Endometrial microvascular endothelial cells (primary cell): Measurements from ENCODE around the gene RAF1. TPM values are rescaled to one million over a fixed set of nuclear protein-coding genes. Genes with fewer than 3 reads are reported as not detected.
"Not testable (repeated sequence)": the region's sequence is repeated elsewhere in the genome, so short reads cannot be mapped to it uniquely, and the experiment has no call there.

ENCODE experiments used
- in situ Hi-C: cut with HindIII; loops from 2 replicates; pipeline ENCODE4 v1.10.0; 2017; ENCODE audit warnings: low sequenced_read_pairs, low pct_unique_long_range_greater_than_20kb; ENCODE audit errors: inconsistent ontology term
- total RNA-seq: library from RNA; depleted of rRNA; stranded (reverse); fragments of >200 nt; gene quantifications from one replicate; pipeline ENCODE4 v1.2.3, GENCODE V29; 2015; ENCODE audit errors: inconsistent ontology term

RAF1 gene
- total RNA-seq, 1 donor from 2014 or later: 71.5 TPM

- in situ Hi-C loops: no loop called here
Measured at GRCh38 chr3:12653747-12654146, 10.2 kb downstream of the RAF1 start.

GRCh38 chr3:12648384-12648959 lies 15.4 kb downstream of the RAF1 start:
- in situ Hi-C loops: no loop called here

- in situ Hi-C loops: no loop called here
Measured at GRCh38 chr3:12644331-12644937, 19.5 kb downstream of the RAF1 start.

DNA sequence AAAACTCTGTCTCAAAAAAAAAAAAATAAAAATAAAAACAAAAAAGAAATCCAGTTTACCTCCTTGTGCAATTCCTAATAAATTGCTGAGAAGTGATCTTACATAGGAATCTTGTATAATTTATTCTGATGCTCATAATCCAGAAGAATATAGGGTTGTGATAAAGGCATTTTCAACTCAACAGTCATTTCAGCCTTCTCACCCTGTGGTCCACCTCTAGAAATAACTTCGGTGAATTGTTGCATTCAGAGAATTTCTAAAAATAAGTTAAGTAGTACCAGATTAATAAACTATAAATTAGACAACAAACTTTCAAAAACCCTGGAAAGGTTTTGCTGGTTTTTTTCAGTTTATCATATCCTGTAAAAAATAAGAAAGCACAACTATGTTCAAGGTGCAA lies 20.2 kb downstream of the RAF1 start:
- in situ Hi-C loops: no loop called here

DNA sequence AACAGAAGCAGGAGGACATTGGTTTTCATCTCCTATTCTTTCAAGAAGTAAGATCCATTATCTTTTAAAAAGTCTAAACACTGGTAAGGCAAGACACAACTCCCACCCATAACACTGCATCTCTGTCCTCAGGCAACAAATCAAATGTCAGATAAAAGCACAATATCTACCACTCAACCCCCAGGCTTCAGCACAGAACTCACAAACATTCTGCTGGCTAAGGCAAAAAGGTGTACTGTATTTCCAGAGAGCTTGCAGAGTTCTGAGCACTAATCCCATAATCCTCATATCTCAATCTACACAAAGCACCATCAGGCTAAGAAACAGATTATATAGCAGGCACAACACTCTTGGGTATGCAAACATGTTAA lies 20.9 kb downstream of the RAF1 start:
- in situ Hi-C loops: no loop called here

- in situ Hi-C loops: not testable (repeated sequence)
Measured at GRCh38 chr3:12640853-12641252, 23.1 kb downstream of the RAF1 start.

DNA sequence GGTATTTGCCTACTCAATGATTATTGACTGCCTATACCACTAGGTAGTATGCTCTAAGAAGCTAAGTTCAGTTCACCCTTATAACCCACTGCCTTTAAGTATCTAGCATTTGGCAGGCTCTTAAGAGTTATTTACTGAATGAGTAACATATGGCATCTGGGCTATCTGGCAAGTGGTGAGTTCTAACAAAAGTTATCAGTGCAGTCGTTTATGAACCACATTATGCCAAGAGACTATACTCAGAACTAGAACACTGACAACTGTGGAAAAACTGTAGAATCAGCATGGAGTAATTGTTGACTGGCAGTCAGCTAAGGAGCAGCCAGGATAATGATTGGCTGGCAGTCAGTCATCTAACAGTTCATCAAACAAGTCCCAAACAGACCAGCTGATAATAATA lies 25.8 kb downstream of the RAF1 start:
- in situ Hi-C loops: no loop called here

DNA sequence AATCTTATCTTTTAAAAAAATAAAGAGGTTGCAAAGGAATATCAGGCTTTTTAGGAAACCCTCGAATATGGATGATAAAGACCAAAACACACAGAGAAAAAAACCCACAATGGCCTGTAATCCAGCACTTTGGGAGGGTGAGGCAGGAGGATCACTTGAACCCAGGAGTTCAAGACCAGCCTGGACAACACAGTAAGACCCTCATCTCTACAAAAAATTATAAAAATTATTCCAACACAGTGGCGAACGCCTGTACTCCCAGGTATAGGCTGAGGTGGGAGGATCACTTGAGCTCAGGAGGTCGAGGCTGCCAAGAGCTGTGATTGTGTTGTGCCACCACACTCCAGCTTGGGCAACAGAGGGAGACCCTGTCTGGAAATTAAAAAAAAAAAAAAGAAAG lies 30.8 kb downstream of the RAF1 start:
- in situ Hi-C loops: no loop called here

DNA sequence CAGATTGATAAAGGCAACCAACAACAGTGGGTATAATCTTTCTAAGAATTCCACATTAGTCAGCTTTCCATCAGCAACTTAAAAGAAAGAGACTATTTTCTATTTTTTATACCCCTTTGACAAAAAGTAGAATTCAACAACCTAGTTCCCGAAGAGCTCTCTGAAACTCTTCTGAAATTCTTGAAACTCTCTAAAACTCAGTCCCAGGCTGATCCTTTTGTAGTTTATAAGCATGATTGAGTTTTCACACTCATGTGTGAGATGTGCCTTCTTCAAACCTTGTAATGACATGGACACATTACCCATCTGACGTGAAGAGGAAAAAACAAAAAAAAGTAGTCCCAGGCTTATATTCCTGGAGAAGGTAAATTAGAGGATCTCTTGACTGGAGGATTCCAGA lies 31.4 kb downstream of the RAF1 start:
- in situ Hi-C loops: no loop called here

DNA sequence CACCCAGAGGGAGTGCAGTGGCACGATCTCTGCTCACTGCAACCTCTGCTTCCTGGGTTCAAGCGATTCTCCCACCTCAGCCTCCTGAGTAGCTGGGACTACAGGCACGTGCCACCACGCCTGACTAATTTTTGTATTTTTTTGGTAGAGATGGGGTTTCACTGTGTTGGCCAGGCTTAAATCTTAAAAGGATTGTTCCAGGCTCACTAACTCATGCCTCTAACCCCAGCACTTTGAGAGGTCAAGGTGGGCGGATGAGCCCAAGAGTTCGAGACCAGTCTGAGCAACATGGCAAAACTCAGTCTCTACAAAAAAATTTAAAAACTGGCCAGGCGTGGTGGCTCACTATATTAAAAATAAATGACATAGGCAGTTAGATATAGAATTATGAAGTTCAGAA lies 33.1 kb downstream of the RAF1 start:
- in situ Hi-C loops: not testable (repeated sequence)

DNA sequence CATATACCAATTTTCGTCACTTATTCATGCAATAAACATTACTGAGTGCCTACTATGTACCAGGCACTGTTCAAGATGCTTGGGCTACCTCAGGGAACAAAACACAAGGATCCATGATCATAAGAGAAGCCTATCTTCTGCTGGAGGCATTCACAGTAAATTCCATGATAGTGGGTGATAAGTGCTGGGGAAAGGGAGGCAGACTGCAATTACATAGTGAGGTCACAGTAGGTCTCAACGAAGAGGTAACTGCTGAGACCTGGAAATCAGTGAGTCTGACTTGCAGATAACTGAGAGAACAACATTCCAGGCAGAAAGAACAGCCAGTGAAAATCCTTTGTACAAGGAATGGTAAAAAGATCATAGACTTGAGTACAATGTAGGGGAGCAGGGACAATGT lies 33.6 kb downstream of the RAF1 start:
- in situ Hi-C loops: no loop called here

- in situ Hi-C loops: no loop called here
Measured at GRCh38 chr3:12629560-12629959, 34.4 kb downstream of the RAF1 start.

GRCh38 chr3:12628813-12629212 lies 35.1 kb downstream of the RAF1 start:
- in situ Hi-C loops: no loop called here

DNA sequence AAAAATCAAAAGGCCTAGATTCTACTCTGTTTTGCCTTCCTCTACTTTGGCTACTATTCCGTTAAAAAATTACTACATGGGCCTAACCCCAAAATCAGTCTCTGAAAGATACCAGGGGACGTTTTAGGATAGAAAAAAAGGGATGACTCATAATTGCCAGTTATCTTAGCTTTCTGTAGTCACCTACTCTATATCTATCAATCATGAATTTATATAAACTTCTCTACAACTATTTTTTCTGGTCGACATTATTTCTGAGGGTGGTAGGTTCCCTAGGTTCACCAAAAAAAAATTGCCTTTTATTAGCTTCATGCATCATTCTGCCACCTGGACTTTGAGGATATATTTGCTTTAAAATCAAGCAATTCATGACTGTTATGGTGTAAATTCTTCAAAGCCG lies 36.5 kb downstream of the RAF1 start:
- in situ Hi-C loops: no loop called here

DNA sequence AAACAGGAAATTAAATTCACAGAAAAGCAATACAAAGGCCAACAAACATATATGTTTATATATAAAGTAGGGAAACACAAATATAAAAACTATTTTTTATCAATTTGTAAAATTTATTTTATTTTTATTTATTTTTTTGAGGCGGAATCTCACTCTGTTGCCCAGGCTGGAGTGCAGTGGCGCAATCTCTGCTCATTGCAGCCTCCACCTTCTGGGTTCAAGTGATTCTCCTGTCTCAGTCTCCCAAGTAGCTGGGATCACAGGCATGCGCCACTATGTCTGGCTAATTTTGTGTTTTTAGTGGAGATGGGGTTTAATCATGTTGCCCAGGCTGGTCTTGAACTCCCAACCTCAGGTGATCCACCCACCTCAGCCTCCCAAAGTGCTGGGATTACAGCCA lies 39.0 kb downstream of the RAF1 start:
- in situ Hi-C loops: not testable (repeated sequence)

DNA sequence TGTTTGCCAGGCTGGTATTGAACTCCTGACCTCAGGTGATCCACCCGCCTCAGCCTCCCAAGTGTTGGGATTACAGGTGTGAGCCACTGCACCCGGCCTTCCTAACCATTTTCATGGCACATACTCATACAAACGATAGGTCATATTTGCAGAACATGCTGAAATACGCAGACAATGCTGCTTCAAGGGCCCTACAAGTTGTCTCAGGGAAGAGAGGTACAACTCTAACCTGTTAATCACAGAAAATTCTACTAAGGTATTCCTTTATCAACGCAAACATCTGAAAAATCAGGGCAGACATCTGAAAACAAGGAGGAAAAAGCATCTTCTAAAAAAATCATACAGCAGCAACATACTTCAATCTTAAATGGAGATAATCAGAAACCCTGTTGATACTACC lies 39.9 kb downstream of the RAF1 start:
- in situ Hi-C loops: no loop called here

GRCh38 chr3:12622335-12622734 lies 41.6 kb downstream of the RAF1 start:
- in situ Hi-C loops: no loop called here

DNA sequence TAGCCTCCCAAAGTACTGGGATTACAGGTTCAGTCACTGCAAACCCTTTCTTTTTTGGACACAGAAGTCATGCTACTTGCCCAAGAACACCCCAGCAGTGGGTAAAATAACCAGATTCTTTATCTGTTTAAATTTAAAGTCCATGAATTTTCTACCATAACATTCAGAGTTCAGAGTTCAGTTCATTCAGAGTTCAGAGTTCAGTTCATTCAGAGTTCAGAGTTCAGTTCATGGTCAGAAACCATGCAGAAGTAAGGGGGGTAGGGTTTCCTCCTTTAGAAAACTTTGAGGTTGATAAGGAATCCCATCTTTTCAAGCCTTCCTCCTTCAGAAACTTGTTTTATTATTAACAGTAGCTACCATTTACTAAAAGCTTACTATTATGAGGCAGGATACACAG lies 43.2 kb downstream of the RAF1 start:
- in situ Hi-C loops: no loop called here

- in situ Hi-C loops: no loop called here
Measured at GRCh38 chr3:12620305-12620704, 43.6 kb downstream of the RAF1 start.

GRCh38 chr3:12618426-12618825 lies 45.5 kb downstream of the RAF1 start:
- in situ Hi-C loops: no loop called here

- in situ Hi-C loops: no loop called here
Measured at GRCh38 chr3:12615266-12615665, 48.7 kb downstream of the RAF1 start.
